Germinal center (tissue), 1 donor: ENCODE results near the gene SMYD3.
A peak's percentile ranks its signal among the peaks of the same experiment; 100 is the strongest.

Experiments used
- DNase-seq: peaks from one replicate; pipeline ENCODE4 v3.0.0; 2012; ENCODE audit warnings: mixed read lengths, low spot score

Gene SMYD3

DNA sequence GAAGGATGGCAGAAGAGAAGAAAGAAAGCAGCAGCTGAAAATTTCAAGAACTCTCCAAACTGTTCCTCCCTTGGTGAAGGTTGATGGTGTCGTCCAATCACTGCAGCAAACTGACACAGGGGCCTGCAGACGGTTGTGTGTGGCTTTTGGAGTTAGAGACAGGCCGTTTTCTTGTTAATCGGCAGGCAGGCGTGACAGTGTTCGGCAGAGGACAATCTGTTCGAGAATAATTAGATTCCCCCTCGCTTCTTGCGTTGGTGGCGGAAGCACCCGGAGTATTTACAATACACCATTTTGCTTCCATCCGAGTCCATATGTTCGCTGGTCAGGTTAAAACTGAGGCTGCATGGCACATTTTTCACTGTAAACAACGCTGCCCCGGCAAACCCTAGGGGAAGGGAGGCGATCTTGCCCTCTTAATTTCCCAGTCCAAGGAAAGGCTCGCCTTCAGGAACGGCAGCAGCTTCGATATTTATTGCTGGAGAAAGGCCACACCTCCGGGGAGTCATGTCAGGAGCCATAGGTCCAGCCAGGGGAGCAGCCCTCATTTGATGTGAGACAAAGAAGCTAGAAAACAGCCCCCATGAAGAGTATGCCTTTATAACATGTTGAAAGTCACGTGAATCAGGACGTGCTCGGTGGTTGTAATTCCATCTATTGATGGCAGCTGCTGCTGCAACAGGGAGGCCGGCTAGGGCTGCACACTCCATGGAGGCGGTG is 360.1 kb downstream of the SMYD3 start:
- DNase-seq = no peak

DNA sequence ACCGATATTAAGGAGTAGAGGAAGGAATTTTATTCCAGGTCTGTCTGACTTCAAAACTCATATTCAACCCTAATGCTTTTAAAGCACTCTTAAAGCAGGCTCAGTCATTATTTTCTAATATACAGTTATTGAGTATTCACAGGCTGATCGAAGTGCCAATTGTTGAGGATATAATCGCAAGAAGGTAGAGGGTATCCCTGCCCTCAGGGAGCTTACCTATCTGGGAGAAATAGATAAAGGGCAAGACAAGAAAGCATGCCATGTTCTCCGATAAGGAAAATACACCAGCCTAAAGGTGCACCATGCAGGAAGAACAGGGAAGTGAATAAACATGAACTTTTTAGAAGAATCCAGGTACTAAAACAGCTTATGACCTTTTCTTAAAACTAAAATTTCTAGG is 361.2 kb downstream of the SMYD3 start:
- no peak for DNase-seq

DNA sequence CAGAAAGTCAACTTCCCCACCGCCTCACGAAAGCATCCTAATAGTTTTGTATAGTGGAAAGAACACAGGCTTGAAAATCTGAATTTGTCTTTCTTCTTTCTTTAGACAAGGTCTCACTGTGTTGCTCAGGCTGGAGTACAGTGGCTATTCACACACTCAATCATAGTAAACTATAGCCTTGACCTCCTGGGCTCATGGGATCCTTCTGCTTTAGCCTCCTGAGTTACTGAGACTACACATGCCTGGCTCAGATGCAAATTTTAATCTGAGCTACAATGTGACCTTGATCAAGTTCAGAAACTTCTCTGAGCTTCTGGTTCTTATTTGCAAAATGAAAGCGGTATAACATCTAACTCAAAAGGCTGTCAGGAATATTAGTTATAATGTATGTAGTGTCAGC is 362.1 kb downstream of the SMYD3 start:
- DNase-seq = no peak

DNA sequence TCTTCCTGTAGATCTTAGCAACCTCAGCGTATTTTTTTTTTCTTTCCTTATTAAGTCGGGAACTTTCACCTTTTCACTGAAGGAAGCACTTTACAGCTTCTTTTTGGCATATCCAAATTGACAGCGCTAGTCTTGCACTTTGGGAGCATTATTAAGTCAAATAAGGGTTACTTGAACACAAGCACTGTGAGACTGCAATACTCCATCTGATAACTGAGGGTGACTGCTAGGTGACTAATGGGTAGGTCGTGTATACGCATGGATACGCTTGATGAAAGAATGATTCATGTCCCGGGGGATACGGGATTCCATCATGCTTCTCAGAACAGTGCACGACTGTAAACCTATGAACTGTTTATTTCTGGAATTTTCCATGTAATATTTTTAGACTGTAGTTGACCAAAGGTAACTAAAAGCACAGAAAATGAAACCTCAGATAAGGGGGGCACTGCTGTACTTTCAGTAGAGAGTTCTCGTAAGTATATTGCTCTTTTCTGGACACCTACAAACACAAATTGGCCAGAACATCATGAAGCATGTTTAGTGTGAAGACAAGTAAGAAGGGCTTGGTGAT is 364.7 kb downstream of the SMYD3 start:
- DNase-seq = no peak

DNA sequence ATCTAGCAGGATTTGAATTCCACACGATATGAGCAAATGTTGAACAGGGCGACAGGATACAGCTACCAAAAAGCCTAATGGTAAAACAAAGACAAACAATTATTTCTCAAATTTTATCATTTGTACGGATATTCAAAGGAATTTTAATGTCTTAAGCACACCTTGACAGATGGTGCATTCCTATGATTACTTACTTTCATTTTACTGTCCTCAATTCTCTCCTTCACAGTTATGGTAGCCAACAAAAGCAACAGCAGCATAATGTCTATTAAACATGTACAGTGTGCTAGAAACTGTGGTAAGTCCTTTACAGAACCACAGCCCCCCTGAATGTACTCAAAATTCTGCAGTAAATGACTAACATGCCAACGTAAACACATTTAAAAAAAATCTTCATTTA is 365.8 kb downstream of the SMYD3 start:
- DNase-seq = no peak

DNA sequence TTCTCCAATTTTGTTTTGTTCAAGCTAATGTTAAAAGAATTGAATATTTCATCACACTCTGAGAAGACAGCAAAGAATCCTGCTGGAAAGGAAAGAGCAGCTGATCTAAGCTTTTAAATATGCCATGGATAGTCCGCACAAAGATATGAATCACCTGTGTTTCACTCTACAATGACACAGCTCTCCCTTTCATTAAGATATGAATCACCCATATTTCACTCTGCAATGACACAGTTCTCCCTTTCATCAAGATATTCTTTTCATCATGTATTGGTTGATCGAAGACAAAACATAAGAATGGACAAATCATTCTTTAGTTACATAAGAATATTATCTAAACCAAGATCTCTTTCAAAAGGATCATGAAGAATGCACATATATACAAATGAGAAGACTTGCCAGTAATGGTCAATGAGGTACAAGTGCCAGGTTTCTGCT is 367.3 kb downstream of the SMYD3 start:
- no peak for DNase-seq

DNA sequence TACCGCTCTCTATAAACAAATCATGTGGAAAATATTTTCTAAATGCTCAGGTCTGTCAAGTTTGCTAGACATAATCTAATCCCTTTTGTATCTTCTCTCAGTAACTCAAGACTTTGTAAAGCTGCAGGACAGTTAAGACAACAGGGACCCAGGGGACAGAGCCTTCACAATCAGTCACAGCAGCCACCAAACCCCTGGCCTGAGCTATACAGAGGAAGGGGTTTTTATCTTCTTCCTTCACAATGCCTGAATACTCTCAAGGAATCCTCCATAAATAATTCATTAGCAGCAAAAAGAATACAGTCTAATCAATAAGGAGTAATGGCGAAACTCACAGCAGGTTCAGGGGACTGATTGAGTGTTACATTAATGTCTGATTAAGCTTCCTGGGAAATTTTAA is 368.3 kb downstream of the SMYD3 start:
- DNase-seq = no peak

DNA sequence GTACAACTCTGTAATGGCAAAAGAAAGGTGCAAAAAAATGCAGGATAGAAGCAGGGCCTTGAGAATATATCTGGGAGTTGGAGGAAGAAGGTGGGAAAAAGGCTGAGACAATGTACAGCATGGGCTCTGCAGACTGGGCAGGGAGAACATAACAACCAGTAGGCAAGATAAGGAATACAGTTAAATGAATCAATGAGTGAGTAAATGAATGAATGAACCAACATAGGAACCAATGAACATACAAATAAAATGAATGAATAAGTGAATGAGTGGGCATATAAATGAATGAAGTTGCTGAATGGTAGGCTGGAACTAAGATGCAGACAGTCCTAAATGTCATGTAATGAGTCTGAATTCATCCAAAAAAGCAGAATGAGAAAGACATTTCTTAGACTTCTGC is 370.6 kb downstream of the SMYD3 start:
- no peak for DNase-seq

DNA sequence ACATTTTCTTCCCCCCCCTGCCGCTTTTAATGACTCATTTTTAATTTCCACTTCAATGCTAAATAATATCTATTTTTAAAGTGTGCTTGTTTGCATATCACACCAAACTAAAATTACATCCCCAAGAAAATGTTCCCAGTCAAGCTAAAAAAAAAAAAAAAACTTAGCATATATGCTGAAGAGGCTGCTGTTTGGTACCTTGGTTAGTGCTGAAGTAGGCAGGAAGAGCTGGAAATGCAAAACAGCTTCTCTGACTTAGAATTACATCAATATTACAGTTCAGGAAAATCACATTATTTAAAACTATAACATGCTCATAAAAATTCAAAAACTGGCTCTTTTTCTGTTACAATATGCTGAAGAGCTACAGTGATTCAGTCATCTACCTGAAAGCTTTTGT is 372.3 kb downstream of the SMYD3 start:
- DNase-seq = no peak

DNA sequence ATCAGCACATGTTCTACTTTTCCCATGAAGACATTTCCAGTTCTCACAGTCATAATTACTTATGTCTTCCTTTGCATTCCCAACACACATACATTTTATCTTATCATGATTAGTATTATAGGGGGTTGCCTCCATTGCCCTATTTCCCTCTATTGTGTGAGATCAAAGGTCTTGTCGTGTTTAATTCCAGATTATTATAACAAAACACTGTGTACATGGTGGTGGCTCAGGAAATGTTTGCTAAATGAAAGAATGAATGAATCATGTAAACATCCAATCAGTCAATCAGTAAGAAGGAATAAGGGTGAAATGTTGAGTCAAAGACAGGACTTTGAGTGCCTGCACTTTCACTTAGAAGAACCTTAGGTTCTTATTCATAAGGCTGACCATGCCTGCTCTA is 376.0 kb downstream of the SMYD3 start:
- no peak for DNase-seq

DNA sequence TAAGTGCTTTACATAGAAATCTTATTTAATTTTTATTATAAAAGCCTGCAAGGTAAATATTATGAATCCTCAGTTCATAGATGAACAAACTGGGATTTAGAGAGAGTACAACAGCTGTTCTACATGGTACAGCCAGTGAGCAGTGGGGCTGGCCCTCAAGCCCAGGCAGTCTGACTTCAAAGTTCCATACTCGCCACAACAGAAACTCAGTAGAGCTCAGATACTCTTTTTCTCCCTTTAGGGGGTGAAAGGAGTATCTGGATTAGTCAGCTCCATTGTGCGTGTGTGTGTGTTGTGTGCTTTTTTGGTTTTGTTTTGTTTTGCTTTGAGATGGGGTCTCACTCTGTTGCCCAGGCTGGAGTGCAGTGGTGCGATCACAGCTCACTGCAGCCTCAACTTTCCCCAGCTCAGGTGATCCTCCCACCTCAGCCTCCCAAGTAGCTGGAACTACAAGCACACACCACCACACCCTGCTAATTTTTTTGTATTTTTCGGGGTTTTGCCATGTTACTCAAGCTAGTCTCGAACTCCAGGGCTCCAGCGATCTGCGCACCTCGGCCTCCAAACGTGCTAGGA is 378.5 kb downstream of the SMYD3 start:
- DNase-seq = no peak

DNA sequence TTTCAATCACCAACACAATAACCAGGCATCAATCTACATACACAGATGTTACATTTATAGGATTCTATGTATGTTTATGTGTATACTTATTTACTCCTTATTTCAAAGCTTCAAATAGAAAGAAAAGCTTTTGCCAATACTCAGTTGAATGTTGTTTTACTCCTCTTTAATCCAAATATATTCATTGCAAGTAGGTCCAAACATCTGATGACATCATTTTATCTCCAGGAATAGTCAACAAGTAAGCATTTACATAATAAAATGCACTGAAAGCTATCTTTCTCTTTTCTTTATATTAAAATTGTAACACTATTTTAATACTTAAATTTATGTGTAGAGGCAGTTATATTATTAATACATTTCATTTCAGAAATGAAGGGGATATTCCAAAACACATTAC is 380.5 kb downstream of the SMYD3 start:
- no peak for DNase-seq

DNA sequence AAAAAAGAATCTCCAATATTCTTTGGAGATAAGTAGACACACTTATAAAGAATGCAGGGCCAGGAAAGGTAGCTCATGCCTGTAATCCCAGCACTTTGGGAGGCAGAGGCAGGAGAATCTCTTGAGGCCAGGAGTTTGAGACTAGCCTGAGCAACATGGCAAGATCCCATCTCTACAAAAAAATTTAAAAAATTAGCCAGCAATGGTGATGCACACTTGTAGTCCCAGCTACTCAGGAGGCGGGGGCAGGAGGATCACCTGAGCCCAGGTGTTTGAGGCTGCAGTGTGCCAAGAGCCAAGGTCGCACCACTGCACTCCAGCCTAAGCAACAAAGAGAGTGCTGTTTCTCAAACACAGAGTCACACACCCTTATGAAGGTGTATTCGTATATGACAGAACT is 385.0 kb downstream of the SMYD3 start:
- DNase-seq = no peak

DNA sequence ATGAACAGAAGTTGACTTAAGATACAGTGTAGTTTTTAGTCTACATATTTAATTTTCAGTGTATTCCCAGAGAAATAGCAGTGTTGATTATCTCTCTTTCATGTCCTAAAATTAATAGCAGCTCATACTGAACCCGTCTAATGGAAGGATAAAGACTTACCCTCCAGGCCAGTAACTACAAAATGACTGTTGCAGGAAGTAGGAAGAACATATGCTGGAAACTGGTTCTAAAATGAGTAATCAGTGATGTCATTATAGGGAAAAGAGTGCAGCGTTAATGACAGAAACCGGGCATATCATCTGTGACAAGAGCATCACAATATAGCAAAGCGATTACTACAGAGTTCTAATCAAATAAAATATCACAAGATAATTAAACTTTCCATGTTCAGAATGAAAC is 385.5 kb downstream of the SMYD3 start:
- no peak for DNase-seq

DNA sequence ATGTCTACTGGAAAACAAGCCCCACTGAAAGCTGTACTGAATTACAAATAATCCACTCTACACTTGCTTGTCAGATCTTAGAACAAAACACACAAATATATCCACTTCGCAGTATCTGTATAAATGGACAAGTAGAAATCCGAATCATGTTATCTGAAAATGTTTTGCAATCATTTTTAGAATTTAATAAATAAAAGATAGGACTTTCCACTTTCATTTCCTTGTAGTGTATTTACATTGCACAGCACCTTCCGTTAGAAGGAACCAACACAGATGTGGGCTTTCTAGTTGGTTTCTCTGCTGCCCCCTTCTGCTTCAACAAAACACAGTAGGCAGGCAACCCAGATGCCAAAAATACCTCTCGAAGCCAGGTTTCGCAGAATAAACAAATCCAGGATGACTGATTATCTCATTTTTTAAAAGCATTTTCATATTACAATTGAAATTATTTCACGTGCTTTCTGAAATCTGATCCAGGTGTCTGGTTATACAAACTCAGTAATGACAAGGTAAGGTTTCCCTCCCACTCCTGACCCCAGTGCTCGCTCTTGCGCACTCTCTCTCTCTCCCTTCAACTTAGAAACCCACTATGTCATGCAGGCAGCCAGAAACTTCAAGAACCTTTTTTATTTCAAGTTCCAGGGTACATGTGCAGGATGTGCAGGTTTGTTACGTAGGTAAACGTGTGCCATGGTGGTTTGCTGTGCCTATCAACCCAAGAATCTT is 389.9 kb downstream of the SMYD3 start:
- DNase-seq = peak; percentile 63

DNA sequence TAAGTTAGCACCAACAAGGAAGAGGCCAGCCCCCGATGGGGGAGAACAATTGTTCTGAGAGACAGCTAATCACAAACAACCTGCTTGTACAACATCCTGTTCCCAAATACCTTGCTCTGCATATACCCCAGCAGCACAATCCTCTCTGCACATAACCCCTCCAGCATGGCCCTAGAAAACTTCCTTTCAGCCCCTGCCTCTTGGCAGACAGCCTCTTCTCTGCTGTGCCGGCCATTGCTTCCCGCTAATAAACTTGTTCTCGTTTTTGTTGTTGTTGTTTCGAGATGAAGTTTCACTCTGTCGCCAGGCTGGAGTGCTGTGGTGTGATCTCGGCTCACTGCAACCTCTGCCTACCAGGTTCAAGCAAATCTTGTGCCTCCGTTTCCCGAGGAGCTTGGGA is 392.7 kb downstream of the SMYD3 start:
- DNase-seq = no peak

DNA sequence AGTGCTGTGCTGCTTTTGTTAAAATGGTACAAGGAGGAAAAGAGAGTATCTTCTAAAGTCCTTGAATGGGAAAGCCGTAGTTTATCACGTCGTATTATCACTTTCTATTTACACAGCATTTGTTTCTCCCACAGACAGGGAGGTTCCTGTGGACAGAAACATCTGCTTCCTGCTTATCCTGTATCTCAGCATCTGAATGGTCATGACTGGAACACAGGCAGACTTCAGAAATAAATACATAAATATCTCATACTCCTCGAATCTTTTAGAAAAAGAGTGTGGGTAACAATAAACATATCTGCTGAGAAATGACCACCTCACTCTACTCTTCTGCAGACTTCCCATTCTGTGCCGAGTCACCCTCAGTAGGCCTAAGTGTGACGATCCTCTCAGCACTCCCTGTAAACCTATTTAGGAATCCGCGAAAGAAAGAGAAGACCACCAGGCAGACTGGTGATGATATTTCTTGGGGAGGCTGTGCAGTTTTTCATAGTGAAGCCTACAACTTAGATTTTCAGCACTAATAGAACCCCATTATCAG is 393.5 kb downstream of the SMYD3 start:
- no peak for DNase-seq

DNA sequence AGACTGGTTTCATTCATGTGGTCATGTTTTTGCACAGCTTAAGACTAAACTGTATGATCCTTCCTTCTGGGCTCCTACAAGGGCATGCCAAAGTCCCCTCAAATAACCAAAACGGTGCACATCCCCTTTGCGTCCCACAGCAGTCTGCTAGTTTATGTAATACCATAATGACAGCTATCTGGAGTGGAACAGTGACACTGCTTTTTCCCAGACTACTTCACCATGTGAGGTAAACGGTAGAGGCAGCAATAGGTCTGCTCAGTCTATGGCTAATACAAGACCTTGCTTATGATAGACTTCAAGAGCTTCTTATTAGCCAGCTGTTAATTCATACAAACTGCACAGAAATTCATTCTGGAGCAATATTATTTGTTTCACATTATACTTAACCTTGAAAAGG is 395.5 kb downstream of the SMYD3 start:
- DNase-seq = no peak

DNA sequence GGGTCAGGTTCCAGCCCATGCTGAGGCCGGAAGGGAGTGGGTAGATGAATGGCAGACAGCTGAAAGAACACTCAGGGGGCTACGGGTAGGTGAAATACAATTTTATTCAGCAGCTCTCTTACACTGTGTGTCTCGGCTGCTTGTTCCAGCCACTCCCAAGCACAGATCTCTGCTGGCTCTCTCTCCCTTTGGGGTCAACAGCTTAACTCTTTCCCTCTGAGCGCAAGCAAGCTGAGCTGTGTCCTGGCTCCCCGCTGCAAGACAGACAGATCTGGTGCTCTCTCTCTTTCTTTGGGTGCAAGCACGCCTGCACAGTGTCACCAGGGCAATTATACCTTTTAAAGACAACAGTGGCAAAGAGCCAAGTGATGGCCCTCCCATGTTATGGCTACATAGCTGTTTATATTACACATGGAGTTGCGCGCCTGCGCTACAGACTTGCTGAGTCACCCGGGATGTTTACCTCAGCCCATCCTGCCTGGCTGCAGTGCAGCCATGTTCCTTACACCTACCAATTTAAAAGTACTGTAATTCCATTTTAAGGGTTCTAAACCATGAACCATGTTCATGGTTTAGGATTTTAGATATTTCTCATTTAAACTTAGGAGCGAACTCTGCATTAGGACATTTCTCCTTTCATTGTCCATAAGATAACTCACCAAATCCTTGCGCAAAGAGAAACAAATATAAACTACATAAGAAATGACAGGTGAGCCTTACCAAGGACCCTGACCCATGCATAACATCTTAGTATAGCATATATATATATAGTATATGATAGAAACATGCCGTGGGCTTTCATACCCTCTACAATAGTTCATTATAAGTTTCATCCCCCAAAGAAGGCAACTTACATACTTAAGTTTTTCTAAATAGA is 396.5 kb downstream of the SMYD3 start:
- DNase-seq = no peak

DNA sequence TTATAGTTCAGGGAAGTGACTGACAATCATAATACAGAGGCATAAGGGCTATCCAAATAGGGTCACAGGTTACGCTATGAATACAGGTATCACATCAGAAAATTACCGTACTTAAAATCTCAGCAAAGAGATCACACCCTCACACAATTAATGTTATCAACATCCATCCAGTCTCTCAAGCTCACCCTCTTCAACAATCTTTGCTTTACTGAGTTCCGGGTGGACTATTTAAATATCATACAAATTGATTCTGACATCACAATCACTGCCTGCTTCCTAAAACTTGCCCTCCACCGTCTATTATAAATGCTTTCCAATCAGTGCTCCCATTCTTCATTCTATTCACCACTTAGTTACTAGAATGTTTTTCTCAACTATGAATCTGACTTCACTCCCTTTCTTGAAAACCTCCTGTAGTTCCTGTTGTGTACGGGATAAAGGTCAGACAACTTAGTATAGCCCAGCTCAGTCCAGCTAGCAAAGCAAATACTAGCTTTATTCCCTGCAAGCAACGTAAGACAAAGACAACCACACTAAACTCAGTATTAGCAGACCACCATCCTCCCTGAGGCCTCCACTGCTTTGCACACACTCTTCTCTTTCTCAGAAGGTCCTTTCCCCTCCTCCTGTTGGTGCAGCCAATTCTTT is 398.7 kb downstream of the SMYD3 start:
- no peak for DNase-seq

DNA sequence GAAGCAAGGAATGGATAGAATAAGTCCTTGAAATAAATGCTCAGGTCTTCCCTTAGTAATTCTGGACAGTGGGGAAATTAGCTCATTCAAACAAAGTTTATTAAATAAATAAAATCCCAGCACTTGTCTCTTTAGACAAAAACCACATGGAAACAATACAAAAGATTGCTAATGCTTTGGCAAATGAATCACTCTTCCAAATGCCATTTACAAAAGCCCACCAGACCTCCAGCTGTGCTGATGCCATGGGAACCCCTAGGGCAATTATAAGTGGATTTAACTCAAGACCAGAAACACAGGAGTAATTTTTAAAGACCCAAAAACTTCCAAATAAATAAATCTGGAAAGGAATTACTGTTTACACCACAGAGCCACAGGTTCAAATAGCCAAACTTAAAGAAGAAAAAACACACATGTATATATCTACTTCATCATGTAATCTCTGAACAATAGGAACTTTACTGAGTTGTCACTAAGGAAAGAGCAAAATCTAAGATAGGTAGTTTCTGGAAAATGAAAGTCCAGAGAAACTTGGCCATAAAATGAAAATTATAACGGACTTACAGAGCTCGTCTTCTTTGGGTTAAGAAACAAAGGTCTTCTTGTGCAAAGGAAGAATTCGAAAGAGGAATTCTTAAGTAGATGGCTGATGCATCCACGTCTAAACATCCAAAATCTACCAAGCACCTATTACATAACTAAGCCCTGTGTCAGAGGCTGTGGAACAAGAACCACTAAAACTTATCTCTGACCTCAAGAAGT is 399.4 kb downstream of the SMYD3 start:
- DNase-seq = no peak
